SKM-1 (cell line): ENCODE data around the gene ZNF665.
"Not testable (repeated sequence)": the region's sequence is repeated elsewhere in the genome, so short reads cannot be mapped to it uniquely, and the experiment has no call there.

Experiments used
- DNase-seq: peaks from one replicate; lab custom pipeline; 2025; ENCODE audit not compliant: unreplicated experiment; lab: John Stamatoyannopoulos, UW

The ZNF665 gene

DNA sequence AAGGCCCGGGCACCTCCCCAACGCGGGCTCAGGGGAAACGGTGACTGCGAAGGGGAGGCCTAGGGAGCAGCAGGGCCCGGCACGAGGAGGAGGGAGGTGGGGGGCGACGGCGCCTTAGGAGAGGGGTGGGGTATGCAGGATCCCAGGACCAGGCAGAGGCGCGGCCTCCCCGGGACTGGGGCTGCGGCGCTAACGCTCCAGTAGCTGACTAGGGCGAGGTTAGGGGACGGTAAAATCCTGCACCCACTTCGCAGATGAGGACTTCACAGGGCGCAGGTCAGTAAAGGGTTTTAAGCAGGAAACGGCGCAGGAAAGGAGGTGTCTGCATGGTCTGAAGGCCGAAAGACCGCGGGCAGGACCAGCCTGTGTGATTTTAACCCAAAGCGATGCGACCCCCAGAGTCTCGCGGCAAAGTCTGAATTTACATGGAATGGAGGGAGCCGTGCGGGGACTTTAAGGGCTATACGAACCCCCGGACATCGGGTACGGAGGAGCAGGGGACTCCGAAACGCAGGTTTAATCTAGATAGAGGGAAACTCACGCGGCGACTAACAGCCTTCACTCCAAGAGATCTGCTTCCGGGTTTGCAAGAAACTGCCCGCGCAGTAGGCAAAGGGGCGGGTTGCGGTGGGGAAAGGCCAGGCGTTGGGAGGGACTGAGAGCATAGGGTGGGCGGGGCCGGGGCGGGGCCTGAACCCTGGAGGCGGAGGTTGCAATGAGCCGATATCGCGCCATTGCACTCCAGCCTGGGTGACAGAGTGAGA, at the start of gene ZNF665:
Gene ZNF665, minus strand, starts transcription at position 588 of the 764 bp plus-strand sequence. CDS start 10,460 bp downstream, outside the sequence.
- peak; percentile 60 for DNase-seq

DNA sequence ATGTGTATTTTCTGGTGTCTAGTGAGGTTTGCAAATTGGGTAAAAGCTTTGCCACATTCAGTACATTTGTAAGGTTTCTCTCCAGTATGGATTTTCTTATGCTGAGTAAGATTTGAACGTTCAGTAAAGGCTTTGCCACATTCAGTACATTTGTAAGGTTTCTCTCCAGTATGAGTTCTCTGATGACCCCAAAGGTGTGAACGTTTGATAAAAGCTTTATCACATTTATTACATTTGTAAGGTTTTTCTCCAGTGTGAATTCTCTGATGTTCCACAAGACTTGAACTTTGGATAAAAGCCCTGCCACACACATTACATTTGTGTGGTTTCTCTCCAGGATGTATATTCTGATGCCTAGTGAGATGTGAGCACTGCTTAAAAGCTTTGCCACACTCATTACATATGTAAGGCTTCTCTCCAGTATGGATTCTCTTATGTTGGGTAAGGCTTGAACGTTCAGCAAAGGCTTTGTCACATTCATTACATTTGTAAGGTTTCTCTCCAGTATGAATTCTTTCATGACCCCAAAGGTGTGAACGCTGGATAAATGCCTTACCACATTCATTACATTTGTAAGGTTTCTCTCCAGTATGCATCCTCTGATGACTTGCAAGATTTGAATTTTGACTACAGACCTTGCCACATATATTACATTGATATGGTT, 44.1 kb upstream of the ZNF665 start:
- no peak for DNase-seq

DNA sequence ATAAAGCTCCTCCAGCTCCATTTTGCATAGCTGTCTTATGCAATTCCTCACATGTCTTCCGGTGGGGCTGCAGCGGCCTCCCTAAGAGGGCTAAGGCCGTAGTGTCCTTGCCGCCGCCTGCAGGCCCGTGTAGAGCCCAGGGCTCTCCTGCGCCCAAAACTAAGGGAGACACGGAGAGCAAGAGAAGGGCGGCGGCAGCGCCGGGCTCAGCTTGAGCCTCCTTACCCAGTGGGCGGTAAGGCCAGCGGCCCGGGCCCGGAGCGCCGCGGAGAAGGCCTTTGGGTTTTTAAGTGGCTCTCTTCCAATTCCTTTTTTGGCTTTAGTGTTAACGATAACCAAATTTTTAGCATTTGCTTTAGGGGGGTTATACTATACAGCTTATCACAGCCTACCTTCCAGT, 31.4 kb upstream of the ZNF665 start:
- no peak for DNase-seq

DNA sequence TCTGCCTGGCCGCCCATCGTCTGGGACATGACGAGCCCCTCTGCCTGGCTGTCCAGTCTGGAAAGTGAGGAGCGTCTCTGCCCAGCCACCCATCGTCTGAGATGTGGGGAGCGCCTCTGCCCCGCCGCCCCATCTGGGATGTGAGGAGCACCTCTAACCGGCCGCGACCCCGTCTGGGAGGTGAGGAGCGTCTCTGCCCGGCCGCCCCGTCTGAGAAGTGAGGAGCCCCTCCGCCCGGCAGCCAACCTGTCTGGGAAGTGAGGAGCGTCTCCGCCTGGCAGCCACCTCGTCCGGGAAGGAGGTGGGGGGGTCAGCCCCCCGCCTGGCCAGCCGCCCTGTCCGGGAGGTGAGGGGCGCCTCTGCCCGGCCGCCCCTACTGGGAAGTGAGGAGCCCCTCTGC, 29.6 kb upstream of the ZNF665 start:
- DNase-seq, result not testable (repeated sequence)

DNA sequence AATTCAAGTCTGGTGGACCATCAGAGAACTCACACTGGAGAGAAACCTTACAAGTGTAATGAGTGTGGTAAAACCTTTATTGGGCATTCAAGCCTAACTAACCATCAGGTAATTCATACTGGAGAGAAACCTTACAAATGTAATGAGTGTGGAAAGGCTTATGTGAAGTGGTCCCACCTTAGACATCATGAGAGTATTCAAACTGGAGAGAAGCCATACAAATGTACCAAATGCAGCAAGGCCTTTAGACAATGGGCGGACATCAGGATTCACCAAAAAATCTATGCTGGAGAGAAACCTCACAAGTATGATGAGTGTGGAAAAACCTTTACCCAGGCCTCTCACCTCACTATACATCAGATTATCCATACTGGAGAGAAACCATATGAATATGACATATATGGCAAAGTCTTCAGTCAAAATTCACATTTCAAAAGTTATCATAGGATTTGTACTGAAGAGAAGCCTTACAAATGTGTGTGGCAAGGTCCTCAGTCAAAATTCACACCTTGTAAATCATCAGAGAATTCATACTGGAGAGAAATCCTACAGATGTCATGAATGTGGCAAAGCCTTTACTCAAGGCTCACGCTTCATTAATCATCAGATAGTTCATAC, 19.7 kb upstream of the ZNF665 start:
- DNase-seq, result no peak

DNA sequence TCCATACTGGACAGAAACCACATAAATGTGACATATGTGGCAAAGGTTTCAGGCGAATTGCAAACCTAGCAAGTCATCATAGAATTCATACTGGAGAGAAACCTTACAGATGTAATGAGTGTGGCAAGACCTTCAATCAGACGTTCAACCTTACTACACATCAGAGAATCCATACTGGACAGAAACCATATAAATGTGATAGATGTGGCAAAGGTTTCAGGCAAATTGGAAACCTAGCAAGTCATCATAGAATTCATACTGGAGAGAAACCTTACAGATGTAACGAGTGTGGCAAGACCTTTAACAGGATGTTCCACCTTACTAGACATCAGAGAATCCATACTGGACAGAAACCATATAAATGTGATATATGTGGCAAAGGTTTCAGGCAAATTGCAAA, 18.4 kb upstream of the ZNF665 start:
- DNase-seq, result not testable (repeated sequence)

DNA sequence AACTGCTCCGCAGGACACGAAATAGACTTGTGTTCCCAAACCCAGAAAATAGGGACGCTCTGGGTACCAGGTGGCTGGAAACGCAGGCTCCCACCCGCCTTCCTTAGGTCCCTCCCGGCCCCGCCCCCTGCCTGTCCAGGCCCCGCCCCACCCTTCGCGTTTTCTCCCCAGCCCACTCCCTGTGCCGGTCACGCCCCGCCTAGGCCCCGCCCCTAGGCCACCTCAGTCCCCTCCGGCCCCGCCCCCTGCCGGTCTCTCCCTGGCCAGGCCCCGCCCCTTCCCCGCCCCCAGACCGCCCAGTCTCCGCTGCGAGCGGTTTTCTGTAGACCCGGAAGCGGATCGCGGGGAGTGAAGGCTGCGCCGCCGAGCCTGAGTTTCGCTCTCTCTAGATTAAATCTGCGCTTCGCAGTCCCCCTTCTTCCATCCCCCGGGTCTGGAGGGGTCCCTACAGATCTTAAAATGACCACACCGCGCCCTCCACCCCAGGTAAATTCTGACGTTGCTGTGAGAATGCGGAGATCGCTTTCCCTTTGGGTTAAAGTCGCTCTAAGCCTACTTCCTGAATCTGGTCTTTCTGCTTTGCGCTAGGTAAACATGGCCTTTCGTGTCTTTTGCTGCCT, 3.7 kb upstream of the ZNF665 start:
- DNase-seq, result peak; percentile 40

DNA sequence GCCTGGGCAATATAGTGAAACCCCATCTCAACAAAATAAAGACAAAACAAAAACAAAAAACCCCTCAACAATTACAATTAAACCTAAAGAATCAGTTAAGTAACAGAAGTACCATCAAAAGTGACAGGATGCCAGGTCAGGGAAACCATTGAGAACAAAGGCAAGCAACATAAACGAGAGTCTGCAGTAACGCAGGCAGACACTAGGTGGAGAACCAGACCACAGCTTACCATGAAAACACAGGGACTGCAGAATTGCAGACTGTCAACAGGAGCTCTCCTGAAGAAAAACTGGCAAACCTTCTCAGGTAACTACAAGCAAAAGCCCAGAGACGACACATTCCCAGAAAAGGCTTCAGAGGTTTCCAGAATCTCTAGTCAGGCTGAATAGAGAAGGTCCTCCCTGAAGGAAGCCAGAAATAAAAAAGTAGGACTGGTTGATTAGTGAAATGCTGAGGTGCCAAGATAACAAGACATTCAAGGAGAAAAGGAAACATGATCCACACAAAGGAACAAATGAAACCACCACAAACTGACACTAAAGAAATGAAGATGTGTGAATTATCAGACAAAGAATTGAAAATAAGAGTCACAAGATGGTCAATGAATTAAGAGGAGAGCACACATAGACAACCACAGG, 2.2 kb upstream of the ZNF665 start:
- DNase-seq, result peak; percentile 20

DNA sequence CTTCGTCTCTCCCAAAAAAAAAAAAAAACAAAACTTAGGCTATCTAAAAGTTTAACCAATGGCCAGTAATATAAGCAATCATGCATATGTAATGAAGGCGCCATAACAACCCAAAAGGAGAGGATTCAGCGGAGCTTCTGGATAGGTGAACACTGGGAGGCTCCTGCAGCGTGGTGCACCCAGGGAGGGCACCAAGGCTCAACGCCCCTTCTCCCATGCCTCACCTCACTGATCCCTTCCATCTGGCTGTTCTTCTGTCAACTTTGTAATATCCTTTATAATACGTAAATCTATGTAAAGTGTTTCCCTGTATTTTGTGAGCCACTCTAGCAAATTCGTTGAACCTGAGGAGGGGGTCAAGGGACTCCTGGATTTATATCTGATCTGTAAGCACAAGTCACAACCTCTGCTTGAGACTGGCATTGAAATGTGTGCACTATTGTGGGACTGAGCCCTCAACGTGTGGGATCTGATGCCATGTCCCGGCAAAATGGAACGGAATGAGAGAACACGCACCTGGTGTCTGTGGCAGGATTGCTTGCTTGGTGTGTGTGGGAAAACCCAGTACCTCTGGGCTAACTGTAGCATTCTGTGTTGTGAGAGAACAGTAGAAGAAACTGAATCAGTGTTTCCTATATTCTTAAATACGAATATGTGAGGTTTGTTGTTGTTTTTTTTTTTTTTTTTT, 521 bp upstream of the ZNF665 start:
- DNase-seq, result no peak

DNA sequence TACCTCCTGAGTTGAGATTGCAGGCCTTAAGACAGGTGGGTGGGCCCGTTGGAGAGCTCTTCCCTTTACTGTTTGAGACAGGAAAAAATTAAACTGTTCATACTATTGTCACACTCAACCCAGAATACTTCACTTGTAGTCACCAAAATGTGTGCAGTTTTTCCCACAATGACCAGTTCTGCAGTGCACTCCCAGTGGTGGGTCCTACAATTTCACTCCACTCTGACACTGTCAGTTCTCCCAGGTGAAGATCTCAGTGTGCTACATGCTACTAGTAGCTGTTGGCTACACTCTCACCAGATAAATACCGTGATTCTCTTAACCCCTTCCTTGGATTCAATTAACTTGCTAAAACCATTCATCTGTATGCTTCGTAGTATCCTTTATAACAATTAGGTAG, 2.9 kb downstream of the ZNF665 start:
- DNase-seq, result no peak

DNA sequence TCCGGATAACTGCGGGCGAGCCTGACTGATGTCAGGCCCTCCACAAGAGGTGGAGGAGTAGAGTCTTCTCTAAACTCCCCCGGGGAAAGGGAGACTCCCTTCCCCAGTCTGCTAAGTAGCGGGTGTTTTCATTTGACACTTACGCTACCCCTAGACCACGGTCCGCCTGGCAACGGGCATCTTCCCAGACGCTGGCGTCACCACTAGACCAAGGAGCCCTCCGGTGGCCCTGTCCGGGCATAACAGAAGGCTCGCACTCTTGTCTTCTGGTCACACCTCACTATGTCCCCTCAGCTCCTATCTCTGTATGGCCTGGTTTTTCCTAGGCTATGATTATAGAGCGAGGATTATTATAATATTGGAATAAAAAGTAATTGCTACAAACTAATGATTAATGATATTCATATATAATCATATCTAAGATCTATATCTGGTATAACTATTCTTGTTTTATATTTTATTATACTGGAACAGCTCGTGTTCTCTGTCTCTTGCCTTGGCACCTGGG, 3.4 kb downstream of the ZNF665 start:
- DNase-seq, result not testable (repeated sequence)

DNA sequence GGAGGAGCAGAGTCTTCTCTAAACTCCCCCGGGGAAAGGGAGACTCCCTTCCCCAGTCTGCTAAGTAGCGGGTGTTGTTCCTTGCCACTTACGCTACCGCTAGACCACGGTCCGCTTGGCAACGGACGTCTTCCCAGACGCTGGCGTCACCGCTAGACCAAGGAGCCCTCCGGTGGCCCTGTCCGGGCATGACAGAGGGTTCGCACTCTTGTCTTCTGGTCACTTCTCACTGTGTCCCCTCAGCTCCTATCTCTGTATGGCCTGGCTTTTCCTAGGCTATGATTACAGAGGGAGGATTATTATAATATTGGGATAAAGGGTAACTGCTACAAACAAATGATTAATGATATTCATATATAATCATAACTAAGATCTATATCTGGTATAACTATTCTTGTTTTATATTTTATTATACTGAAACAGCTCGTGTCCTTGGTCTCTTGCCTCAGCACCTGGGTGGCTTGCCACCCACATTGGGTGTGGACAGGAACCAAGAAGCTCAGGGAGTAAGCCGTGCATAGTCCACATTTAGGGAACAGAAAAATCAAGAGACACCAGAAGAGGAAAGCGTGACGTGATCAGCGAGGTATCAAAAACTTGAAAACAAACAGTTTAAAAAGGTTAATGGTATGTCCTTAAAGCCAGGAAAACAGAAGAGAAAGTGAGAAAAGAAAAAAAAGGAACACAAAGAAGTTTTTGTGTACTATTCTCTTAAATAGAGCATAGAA, 7.8 kb downstream of the ZNF665 start:
- DNase-seq, result not testable (repeated sequence)

DNA sequence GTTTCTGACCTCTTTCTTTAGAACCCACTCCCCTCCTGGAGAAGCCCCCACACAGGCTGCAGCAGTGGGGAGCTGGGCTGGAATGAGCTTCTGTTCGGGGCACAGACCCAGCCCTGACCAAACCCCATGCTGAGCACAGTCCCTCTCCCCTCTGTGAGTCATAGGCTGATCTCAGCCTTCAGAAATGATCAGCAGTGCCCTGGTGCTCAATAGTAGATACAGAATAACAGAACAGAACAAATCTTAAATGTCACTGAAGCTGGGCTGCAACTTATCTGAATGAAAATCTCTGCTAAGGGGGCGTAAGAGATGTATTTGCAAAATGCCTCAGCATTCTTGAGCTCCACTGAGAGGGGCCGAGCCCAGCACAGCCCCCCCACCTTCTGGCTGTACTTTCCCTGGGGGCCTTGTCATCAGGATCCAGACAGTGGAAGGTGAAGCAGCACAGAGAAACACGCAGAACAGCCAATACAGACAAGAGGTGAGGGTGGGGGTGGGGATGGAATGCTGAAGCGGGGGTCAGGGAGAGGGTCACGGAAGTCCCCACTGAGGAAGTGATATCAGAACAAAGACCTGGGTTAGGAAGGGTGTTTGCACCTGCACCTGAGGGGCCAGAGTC, 9.9 kb downstream of the ZNF665 start:
- no peak for DNase-seq

DNA sequence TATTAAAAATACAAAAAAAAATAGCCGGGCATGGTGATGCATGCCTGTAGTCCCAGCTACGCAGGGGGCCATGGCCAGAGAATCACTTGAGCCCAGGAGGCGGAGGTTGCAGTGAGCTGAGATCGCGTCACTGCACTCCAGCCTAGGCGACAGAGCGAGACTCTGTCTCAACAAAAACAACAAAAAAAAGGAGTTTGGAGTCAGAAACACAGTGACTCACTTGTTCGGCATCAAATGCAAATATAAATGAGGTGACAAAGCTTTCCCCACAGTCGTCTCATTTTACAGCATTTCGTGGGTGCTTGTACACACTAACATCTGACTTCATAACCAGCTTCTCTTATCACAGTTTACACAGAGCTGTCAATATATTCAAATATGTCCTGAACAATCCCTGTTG, 11.0 kb downstream of the ZNF665 start:
- no peak for DNase-seq

DNA sequence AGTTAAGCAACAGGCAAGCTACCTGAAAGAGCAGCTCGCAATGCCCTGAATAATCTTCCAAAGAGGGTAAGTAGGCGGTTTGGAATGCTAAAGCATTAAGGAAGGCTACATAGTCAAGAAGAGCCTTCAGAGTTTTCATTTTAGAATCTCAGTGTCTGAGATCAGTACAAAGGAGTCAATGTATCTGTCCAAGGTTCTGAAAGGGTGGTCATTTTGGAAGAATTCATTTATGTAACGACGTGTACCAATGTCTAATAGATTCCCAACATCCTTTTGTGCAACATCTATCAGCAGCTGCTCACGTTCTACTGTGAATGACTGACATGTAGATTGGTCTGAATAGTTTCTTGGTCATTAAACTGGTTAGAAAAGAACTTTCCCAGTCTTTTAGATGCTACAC, 15.2 kb downstream of the ZNF665 start:
- DNase-seq, result no peak

DNA sequence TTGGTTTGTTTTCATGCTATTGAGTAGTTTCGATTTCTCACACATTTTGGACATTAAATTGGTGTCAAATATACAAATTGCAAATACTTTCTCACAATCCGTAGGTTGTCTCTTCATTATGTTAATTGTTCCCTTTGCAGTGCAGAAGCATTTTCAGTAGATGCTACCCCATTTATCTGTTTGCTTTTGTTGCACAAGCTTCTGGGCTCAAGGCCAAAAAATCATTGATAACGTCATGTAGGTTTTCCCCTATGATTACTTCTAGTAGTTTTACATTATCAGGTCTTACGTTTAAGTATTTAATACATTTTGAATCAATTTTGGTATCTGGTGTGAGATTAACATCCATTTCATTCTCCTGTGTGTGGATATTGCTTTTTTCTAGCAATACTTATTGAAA, 20.3 kb downstream of the ZNF665 start:
- no peak for DNase-seq

DNA sequence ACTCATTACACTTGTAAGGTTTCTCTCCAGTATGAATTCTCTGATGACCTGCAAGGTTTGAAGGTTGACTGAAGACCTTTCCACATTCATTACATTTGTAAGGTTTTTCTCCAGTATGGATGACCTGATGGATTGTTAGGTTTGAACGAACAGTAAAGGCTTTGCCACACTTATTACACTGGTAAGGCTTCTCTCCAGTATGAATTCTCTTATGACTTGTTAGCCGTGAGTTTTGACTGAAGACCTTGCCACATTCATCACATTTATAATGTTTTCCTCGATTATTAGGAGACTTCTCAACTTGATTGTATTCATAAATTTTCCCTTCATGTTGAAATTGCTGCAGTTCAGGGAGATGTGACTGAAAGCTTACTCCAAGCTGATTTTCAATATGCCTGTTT, 27.5 kb downstream of the ZNF665 start:
- DNase-seq, result no peak

DNA sequence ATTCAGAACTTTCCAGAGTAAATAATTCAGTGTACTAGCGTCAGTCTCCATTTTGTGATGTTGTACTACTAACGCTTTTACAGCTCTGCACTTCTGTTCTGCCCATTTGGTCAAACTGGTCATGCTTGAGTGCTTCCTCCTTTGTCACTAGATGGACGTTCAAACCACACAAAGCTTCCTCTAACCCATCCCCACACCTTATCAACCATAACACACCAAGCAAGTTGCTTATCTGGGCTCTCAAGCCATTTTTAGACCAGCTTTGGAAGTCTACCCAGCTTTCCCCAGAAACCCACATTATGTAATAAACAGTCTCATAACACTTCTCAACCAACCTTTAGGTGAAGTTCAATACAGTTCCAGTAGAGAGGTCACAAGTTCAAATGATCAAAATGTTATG, 32.0 kb downstream of the ZNF665 start:
- DNase-seq, result no peak

DNA sequence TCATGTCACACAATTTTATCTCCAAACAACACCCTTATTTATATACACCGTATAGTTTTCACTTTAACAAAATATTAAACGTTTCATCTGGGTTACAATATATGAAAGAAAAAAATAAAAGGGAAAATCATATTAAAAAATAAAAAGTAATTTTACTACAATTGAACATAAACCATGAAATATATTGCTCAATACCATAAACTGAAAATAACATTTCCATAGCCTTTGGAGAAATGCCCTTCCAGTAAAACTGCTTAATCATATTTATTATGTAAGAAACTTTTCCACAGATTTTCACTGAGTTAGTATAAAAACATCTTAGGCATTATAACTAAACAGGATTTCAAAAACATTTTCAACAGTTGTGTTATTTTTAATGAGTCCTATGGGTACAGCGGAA, 32.8 kb downstream of the ZNF665 start:
- no peak for DNase-seq
